Activated CD8-positive, alpha-beta memory T cell treated with anti-CD3 and anti-CD28 coated beads, Interleukin-2, amount 10 ng/mL, durations not matched to agents 7 days and 5 days (primary cell): Measurements from ENCODE around the gene SNORC. TPM values are rescaled to one million over a fixed set of nuclear protein-coding genes. Genes with fewer than 3 reads are reported as not detected.
A peak's percentile ranks its signal among the peaks of the same experiment; 100 is the strongest.
"Not testable (repeated sequence)": the region's sequence is repeated elsewhere in the genome, so short reads cannot be mapped to it uniquely, and the experiment has no call there.

Source experiments
- ATAC-seq: fragments of 150-1000 bp; cut with Tn5 transposase; one replicate; pipeline ENCODE4 v1.10.0; 2021; ENCODE audit warnings: moderate library complexity
- CTCF ChIA-PET: fragments of 350-600 bp; sonication (Branson Sonifier 250); formaldehyde crosslinking; loops from one replicate; lab custom pipeline; 2021; ENCODE audit warnings: antibody characterized with exemption; lab: Charles Lee
- DNase-seq: peaks from one replicate; pipeline ENCODE4 v3.0.0-alpha.2; 2020
- H3K27ac Mint-ChIP-seq: one replicate; pipeline ENCODE4 v1.8.0; 2021; ENCODE audit warnings: mild to moderate bottlenecking, mixed read lengths
- H3K27me3 Mint-ChIP-seq: one replicate; pipeline ENCODE4 v1.8.0; 2021; ENCODE audit warnings: mixed read lengths
- H3K36me3 Mint-ChIP-seq: one replicate; pipeline ENCODE4 v1.8.0; 2021; ENCODE audit warnings: mild to moderate bottlenecking, mixed read lengths
- H3K4me1 Mint-ChIP-seq: one replicate; pipeline ENCODE4 v1.8.0; 2021; ENCODE audit warnings: mixed read lengths
- H3K4me3 Mint-ChIP-seq: one replicate; pipeline ENCODE4 v1.8.0; 2021; ENCODE audit warnings: mild to moderate bottlenecking, moderate library complexity, mixed read lengths
- H3K9me3 Mint-ChIP-seq: one replicate; pipeline ENCODE4 v1.8.0; 2022; ENCODE audit warnings: low read depth, mixed read lengths
- total RNA-seq, 2 experiments: library from RNA; stranded (reverse); gene quantifications; one replicate each; pipeline ENCODE4 v1.2.3, GENCODE V29; 2021

The SNORC gene
- 1 to 10 TPM; 1.4 to 1.8 TPM for total RNA-seq

DNA sequence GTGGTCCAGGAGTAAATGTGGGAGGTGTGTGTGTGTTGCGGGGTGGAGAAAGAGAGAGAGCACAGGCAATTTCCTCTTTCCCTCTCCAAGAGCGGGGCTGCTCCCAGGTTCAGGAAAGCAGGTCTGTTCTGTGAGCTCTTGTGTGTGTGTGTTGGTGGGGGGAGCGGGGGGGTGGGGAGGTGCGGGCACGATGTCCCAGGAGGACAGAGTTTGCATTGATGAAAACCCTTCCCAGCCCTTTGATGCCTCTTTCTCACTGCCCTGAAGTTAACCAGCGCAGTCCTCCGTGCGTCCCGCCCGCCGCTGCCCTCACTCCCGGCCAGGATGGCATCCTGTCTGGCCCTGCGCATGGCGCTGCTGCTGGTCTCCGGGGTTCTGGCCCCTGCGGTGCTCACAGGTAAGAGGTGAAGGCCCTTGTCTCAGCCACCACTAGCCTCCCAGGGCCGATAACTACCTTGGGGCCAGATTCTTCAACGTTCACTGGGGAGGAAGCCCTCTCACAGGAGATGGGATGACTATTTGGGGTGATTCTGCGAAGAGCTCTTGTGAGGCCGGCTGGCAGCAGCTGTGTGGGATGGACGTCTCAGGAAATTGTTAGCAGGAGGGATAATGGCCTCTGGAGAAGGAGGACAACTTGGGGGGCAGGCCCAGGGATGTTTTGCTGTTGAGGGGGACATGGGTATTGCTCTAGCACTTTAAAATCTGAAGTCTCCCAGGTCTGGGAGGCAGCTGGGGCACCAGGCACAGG lies at the start of gene SNORC:
TSS of gene SNORC (plus strand) at position 247 of the 748 bp plus-strand sequence. CDS start at position 325, 78 bp downstream.
- no peak within 1 kb of the TSS for H3K4me3 Mint-ChIP-seq
- no peaks in the 10 kb centered on the region for H3K4me1 Mint-ChIP-seq
- DNase-seq: peak; percentile 36
- no peak for ATAC-seq
- no peak within 1 kb of the TSS for H3K27ac Mint-ChIP-seq
- no peaks in the 10 kb centered on the region for H3K9me3 Mint-ChIP-seq
- no peaks in the 10 kb centered on the region for H3K36me3 Mint-ChIP-seq
- CTCF ChIA-PET: interaction anchor here (1.0 kb wide), 2 partner anchors 28 to 184 kb away, joined by 3 read pairs; no protein-coding TSS in a partner anchor
- peaks cover 2% of the 10 kb centered on the region for H3K27me3 Mint-ChIP-seq

DNA sequence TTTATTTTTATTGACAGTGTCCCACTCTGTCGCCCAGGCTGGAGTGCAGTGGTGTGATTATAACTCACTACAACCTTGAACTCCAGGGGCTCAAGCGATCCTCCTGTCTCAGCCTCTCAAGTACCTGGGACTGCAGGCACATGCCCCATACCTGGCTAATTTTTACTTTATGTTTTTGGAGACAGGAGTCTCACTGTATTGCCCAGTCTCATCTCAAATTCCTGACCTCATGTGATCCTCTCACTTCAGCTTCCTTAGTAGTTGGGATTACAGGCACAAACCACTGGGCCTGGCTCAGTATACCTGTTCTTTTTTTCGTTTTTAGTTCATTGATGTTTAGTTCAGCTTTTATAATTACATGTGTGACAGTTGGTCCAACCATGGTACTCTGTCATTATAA lies 40.1 kb upstream of the SNORC start:
- Mint-ChIP-seq H3K27ac (no peak overlapping the region), H3K27me3 (no peaks in the 10 kb centered on the region), H3K36me3 (peaks cover 36% of the 10 kb centered on the region), H3K4me3 (no peak overlapping the region), H3K9me3 (no peaks in the 10 kb centered on the region), H3K4me1 (no peaks in the 10 kb centered on the region)
- CTCF ChIA-PET: interaction anchor here (1.3 kb wide), 1 partner anchor 421 kb away, joined by 4 read pairs; the partner anchor contains the start of gene ATG16L1
- DNase-seq (no peak), ATAC-seq (no peak)

DNA sequence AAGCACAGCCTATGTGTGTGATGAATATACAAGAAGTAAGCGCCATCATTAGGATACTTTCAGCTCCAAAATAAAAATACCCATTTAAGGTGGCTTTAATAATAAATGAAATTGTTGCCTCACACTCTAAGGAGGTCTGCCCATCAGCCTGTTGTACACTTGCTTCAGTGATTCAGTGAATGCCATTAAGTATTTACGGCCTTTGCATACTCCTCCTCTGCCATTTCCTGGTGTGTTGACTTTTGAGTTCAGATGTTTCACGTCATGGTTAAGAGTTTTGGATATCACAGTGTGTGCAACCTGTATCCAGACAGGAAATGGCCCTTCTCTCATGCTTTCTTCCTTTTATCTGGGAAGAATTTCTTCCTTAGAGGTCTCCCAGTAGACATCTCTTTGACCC lies 38.6 kb upstream of the SNORC start:
- CTCF ChIA-PET: interaction anchor here (1.3 kb wide), 1 partner anchor 16 kb away, joined by 4 read pairs; no protein-coding TSS in a partner anchor
- Mint-ChIP-seq H3K4me3 (no peak overlapping the region), H3K4me1 (no peaks in the 10 kb centered on the region), H3K36me3 (peaks cover 29% of the 10 kb centered on the region), H3K27ac (no peak overlapping the region), H3K27me3 (no peaks in the 10 kb centered on the region), H3K9me3 (no peaks in the 10 kb centered on the region)
- DNase-seq (no peak), ATAC-seq (no peak)

DNA sequence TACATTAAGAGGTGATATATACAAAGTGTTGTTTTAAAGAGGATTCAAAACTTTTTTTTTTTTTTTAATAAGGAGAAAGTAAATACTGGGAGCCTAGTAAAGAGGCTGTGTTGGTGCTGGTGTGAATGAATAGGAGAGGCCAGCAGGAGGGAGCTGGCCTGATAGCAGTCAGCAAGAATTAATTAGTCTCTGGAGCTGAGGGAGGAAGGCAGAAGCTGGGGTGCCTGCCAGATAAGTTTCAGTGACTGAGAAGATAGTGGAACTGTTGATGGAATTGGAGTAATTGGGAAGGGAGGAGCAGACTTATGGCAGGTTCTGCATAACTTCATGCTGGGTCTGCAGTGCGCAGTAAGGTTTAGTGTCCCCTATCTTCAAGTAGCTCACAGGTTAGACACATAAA lies 36.2 kb upstream of the SNORC start:
- Mint-ChIP-seq H3K9me3 (no peaks in the 10 kb centered on the region), H3K4me3 (no peak overlapping the region), H3K27me3 (no peaks in the 10 kb centered on the region), H3K36me3 (peaks cover 41% of the 10 kb centered on the region), H3K27ac (no peak overlapping the region), H3K4me1 (peaks cover 16% of the 10 kb centered on the region)
- DNase-seq (no peak), ATAC-seq (no peak)
- CTCF ChIA-PET: no interaction called here

DNA sequence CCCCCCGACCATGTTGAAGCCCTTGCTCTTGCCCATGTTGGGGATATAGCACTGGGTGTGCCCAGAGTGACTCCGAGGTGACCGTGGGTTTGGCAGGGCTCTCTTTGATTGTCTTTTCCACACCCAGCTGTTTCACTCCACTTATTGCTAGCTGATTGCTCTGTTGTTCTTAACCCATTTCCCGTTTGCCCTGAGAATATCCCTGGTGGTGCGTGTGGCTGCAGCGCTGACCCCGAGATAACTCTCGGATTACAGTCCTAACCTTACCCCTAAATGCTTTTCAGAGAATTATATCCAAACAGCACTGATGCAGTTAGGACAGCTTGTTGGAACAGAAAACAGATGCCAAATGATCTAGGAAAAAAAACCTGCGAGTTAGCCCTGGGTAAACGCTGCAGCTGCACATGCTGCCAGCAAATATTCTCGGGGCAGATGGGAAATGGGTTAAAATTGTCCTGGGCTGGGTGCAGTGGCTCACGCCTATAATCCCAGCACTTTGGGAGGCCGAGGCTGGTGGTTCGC lies 34.3 kb upstream of the SNORC start:
- H3K9me3 Mint-ChIP-seq: no peaks in the 10 kb centered on the region
- ATAC-seq (no peak), DNase-seq (no peak)
- CTCF ChIA-PET: interaction anchor here (2.0 kb wide), 1 partner anchor 13 kb away, joined by 4 read pairs; no protein-coding TSS in a partner anchor
- H3K4me1 Mint-ChIP-seq: peaks cover 28% of the 10 kb centered on the region
- no peak overlapping the region for H3K27ac Mint-ChIP-seq
- H3K36me3 Mint-ChIP-seq: peaks cover 54% of the 10 kb centered on the region
- H3K27me3 Mint-ChIP-seq: no peaks in the 10 kb centered on the region
- no peak overlapping the region for H3K4me3 Mint-ChIP-seq

DNA sequence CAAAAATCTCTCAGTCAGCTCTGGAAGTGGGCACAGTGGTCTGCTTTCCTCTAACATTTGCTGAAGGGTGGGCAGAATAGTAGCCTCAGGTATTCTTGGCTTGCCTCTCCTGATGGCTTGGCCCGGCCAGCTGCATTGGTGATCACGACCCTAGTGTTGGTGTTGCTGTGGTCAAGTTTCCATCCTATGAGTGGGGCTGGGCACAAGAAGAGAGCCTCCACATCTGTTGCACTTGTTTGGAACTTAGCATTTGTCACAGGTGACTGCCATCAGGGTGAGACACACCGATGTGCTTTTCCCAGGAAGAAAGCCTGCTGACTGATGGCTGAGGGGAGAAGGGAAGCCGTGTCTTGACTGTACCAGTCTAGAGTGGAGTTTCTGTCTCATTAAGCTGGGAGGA lies 33.1 kb upstream of the SNORC start:
- no peak for ATAC-seq
- CTCF ChIA-PET: interaction anchor here (0.7 to 2.0 kb wide), 5 partner anchors 14 to 492 kb away, joined by 3 to 6 read pairs (median 3); no protein-coding TSS in a partner anchor
- Mint-ChIP-seq H3K9me3 (no peaks in the 10 kb centered on the region), H3K4me1 (peaks cover 28% of the 10 kb centered on the region), H3K27ac (peak overlapping the region; percentile 35), H3K4me3 (no peak overlapping the region), H3K27me3 (no peaks in the 10 kb centered on the region), H3K36me3 (peaks cover 51% of the 10 kb centered on the region)
- no peak for DNase-seq

DNA sequence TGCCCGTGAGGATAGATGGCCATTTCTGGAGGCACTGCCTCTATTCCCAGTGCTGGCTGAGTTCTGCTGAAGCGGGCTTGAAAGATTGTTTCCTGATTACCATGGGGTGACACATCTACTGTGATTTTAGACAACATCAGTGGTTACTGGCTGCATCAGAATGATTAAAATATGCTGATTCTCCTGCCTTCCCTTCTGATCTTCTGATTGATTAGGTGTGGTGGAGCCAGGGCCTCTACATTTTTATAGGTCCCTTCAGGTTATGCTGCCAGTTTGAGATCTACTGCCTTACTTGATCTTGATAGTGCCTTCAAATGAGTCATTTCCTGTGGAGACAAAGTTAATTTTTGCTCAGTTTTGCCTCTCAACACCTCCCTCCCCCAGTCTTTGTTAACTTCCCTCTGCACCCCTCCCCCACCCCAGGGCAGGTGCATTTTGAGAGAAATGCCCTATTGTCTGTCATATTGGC lies 31.6 kb upstream of the SNORC start:
- H3K9me3 Mint-ChIP-seq: no peaks in the 10 kb centered on the region
- peak overlapping the region; percentile 19 for H3K4me3 Mint-ChIP-seq
- ATAC-seq (peak; percentile 95), DNase-seq (peak; percentile 77)
- CTCF ChIA-PET: no interaction called here
- peaks cover 28% of the 10 kb centered on the region for H3K4me1 Mint-ChIP-seq
- peak overlapping the region; percentile 90 for H3K27ac Mint-ChIP-seq
- H3K27me3 Mint-ChIP-seq: no peaks in the 10 kb centered on the region
- H3K36me3 Mint-ChIP-seq: peaks cover 49% of the 10 kb centered on the region

DNA sequence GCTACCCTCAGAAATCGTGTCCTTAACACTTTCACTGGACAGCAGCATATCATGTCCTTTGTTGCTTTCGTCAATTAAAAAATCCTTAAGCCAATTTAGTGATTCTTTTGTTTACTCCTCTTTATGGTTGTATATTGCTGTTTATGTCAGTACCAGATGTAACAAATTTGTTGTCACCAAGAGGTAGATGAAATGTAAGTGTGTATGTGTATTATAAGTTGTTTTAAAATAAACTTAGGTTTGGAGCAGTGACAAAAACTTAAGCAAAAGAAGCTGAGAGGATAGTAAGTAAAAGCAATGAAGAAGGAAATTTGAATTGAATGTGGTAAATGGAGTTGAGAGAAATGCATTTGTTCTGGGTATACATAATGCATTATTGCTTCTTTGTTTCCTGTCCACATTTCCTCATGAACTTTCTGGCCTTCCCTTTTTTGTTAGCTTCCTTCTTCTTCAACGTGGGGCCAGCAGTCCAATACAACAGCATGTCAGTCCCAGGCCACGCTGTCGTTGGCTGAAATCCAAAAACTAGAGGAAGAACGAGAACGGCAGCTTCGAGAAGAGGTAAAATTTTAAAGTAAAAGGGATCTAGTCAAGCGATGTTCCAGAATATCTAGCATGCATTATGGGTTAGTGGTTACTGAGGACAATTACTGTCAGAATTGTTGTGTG lies 30.5 kb upstream of the SNORC start:
- ATAC-seq (no peak), DNase-seq (no peak)
- Mint-ChIP-seq H3K4me1 (peaks cover 34% of the 10 kb centered on the region), H3K9me3 (no peaks in the 10 kb centered on the region), H3K36me3 (peaks cover 49% of the 10 kb centered on the region), H3K27me3 (no peaks in the 10 kb centered on the region), H3K27ac (peak overlapping the region; percentile 47), H3K4me3 (no peak overlapping the region)
- CTCF ChIA-PET: interaction anchor here (0.7 kb wide), 1 partner anchor 13 kb away, joined by 3 read pairs; no protein-coding TSS in a partner anchor

DNA sequence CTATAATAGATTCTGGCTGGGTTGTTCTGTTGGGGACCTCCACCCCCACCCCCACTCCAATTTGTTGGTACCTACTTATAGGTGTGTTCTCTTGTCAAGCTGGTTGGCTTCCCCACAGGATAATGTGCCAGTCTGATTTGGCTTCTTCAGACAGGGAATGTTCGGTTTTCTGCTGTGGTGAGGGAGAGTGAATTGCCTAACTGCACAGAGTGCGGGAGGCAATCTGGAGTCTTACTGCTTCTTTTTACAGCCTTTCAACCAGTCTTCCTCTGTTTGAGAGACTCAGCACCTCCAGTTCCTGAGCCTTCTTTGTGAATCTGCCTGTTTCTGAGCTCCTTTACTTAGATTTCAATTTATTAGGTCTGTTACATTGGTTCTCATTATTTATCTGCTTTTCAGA lies 27.4 kb upstream of the SNORC start:
- H3K9me3 Mint-ChIP-seq: no peaks in the 10 kb centered on the region
- no peak for ATAC-seq
- DNase-seq: no peak
- CTCF ChIA-PET: interaction anchor here (1.2 to 1.7 kb wide), 3 partner anchors 10 to 186 kb away, joined by 3 to 5 read pairs (median 3); no protein-coding TSS in a partner anchor
- H3K27ac Mint-ChIP-seq: peak overlapping the region; percentile 54
- peaks cover 43% of the 10 kb centered on the region for H3K36me3 Mint-ChIP-seq
- no peak overlapping the region for H3K4me3 Mint-ChIP-seq
- H3K4me1 Mint-ChIP-seq: peaks cover 32% of the 10 kb centered on the region
- H3K27me3 Mint-ChIP-seq: no peaks in the 10 kb centered on the region

DNA sequence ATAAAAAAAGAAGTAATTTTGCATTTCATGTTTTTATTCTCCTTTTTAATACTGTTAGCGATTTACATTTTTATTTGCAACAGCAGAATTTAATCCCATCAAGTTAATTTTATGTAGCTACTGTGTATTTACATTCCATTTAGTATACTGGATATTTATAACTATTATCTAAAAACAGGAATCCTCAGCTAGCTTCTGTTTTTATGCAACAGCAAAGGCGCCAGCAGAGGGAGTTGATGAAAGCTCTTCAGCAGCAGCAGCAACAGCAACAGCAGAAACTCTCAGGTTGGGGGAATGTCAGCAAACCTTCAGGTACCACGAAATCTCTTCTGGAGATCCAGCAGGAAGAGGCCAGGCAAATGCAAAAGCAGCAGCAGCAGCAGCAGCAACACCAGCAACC lies 26.2 kb upstream of the SNORC start:
- H3K4me3 Mint-ChIP-seq: no peak overlapping the region
- H3K4me1 Mint-ChIP-seq: peaks cover 20% of the 10 kb centered on the region
- peaks cover 40% of the 10 kb centered on the region for H3K36me3 Mint-ChIP-seq
- DNase-seq: no peak
- CTCF ChIA-PET: interaction anchor here (0.8 to 1.0 kb wide), 3 partner anchors 9 to 210 kb away, joined by 3 to 4 read pairs (median 4); no protein-coding TSS in a partner anchor
- no peaks in the 10 kb centered on the region for H3K9me3 Mint-ChIP-seq
- no peak overlapping the region for H3K27ac Mint-ChIP-seq
- H3K27me3 Mint-ChIP-seq: no peaks in the 10 kb centered on the region
- no peak for ATAC-seq

DNA sequence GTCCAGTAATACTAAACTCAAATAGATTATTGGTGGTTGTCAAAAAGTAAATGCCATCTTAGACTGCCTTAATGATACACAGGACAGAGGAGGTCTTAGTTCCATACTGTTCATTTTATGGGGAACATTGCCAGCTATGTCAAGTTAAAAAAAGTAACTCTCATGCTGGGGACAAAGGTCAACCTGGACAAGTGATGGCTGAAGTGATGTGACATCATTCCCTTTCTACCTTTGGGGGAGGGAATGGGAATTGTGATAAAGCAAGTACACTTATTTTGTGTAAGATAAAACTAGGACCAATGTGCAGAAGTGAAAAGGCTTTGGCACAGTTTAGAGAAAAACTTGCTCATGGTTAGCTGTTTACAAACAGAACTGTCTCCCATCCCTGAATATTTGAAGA lies 24.0 kb upstream of the SNORC start:
- Mint-ChIP-seq H3K4me1 (peaks cover 9% of the 10 kb centered on the region), H3K27me3 (no peaks in the 10 kb centered on the region), H3K27ac (no peak overlapping the region), H3K4me3 (no peak overlapping the region), H3K36me3 (peaks cover 29% of the 10 kb centered on the region), H3K9me3 (no peaks in the 10 kb centered on the region)
- ATAC-seq: no peak
- DNase-seq: no peak
- CTCF ChIA-PET: no interaction called here

DNA sequence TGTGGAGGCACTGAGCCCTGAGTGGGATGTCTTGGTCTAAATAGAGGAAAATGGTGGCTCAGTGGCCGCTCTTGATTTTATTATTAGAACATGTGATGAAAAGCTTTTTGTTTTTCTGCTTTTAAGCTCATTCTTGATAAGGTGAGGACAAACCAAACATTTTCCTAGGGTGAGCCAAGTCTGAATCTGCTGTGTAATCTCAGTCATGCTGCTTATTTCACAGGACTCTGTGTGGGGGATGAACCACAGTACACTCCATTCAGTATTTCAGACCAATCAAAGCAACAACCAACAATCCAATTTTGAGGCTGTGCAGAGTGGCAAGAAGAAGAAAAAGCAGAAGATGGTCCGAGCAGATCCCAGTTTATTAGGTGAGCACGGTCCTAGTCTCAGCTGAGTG lies 20.0 kb upstream of the SNORC start:
- peaks cover 24% of the 10 kb centered on the region for H3K36me3 Mint-ChIP-seq
- ATAC-seq (no peak), DNase-seq (no peak)
- CTCF ChIA-PET: interaction anchor here (1.0 to 1.8 kb wide), 2 partner anchors 17 to 204 kb away, joined by 3 to 5 read pairs; no protein-coding TSS in a partner anchor
- no peaks in the 10 kb centered on the region for H3K9me3 Mint-ChIP-seq
- H3K4me1 Mint-ChIP-seq: peaks cover 4% of the 10 kb centered on the region
- no peak overlapping the region for H3K4me3 Mint-ChIP-seq
- no peaks in the 10 kb centered on the region for H3K27me3 Mint-ChIP-seq
- H3K27ac Mint-ChIP-seq: no peak overlapping the region

DNA sequence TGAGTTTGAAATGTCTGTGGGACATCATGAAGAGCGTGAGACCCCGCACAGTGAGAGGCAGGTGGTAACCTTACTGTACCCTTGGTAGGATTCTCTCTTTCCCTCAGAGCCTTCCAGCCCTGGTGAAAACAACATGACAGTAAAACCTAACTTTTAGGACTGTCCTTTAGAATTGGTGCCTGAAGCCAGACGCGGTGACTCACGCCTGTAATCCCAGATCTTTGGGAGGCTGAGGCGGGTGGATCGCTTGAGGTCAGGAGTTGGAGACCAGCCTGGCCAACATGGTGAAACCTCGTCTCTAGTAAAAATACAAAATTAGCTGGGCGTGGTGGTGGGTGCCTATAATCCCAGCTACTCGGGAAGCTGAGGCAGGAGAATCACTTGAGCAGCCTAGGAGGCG lies 18.0 kb upstream of the SNORC start:
- peaks cover 25% of the 10 kb centered on the region for H3K36me3 Mint-ChIP-seq
- CTCF ChIA-PET: interaction anchor here (1.1 to 4.0 kb wide), 3 partner anchors 8 to 398 kb away, joined by 3 to 21 read pairs (median 4); partner anchors contain the start of gene ATG16L1
- not testable (repeated sequence) for H3K4me3 Mint-ChIP-seq, ATAC-seq, H3K27ac Mint-ChIP-seq, H3K27me3 Mint-ChIP-seq, H3K4me1 Mint-ChIP-seq, DNase-seq, H3K9me3 Mint-ChIP-seq
